Measurements from ENCODE around the gene EXOC4.

- TF ChIP-seq EZH2 (IDR thresholded peaks at IDR 0.05) (no peak), POLR2AphosphoS5 (IDR thresholded peaks at IDR 0.05; ENCODE audit: borderline replicate concordance, low read depth, low read length) (no peak)
These were observed 338.9 kb downstream of the EXOC4 start for GRCh38 chr7:133591704-133592340.

Data from SK-N-MC (cell line).